ENCODE results near the gene CD34.

GRCh38 chr1:207863893-207864535 lies 46.9 kb downstream of the CD34 start:
- TF ChIP-seq EZH2phosphoT487 (IDR thresholded peaks at IDR 0.05; ENCODE audit: insufficient read depth, low read depth) (no peak), EZH2 (IDR thresholded peaks at IDR 0.05; ENCODE audit: insufficient read depth, poor library complexity, severe bottlenecking) (no peak)
